K562 (cell line): ENCODE data around the gene TTL.

ENCODE experiments used
- BRF1 ChIP-seq: IDR thresholded peaks from 3 replicates; pipeline ENCODE4 v1.6.1; 2011; ENCODE audit warnings: borderline replicate concordance, mild to moderate bottlenecking; ENCODE audit not compliant: insufficient read length; ENCODE audit errors: extremely low read depth
- CBX5 ChIP-seq: IDR thresholded peaks from 2 replicates; pipeline ENCODE4 v1.6.1; 2014; ENCODE audit warnings: low read depth, borderline replicate concordance
- JUND ChIP-seq, 2 experiments: IDR thresholded peaks; 2 replicates in 1 of 2; 3 replicates in 1 of 2; pipeline ENCODE4 v1.6.1; 2011; ENCODE audit warnings: borderline replicate concordance in 2 of 2, low read depth in 2 of 2, low read length in 2 of 2, improper control_type of control experiment in 1 of 2, missing biosample characterization in 1 of 2, missing genetic modification characterization in 1 of 2, missing genetic modification reagents in 1 of 2
- POLR2A ChIP-seq: fragments of 450-650 bp; conservative IDR thresholded peaks from 2 replicates; pipeline ENCODE4 v1.6.1; 2016
- SIN3B ChIP-seq: fragments of 450-650 bp; IDR thresholded peaks from 2 replicates; pipeline ENCODE4 v1.6.1; 2017; ENCODE audit warnings: low read depth, mild to moderate bottlenecking, moderate library complexity
- U2AF2 ChIP-seq: fragments of 200-400 bp; formaldehyde crosslinking; optimal IDR thresholded peaks from 2 replicates; pipeline ENCODE3; 2017; ENCODE audit warnings: low read depth, mild to moderate bottlenecking, low read length
- ZNF584 ChIP-seq: fragments of 200-800 bp; sonication (Bioruptor generic); IDR thresholded peaks from 2 replicates; pipeline ENCODE4 v1.6.1; 2016; ENCODE audit warnings: low read depth, mild to moderate bottlenecking, missing genetic modification characterization, missing compliant biosample characterization
- TF ChIP-seq, protein P1 (sequence below), 2 experiments: fragments of 150-350 bp in 1 of 2; IDR thresholded peaks; 2 replicates each; pipeline ENCODE4 v1.6.1; 2012 to 2016; ENCODE audit warnings: low read depth in 2 of 2, low read length in 2 of 2, mild to moderate bottlenecking in 1 of 2, moderate library complexity in 1 of 2
- TF ChIP-seq, protein P2 (sequence below): fragments of 450-650 bp; formaldehyde crosslinking; IDR thresholded peaks from 2 replicates; pipeline ENCODE4 v1.4.0; 2020; ENCODE audit warnings: mild to moderate bottlenecking, mixed read lengths
- TF ChIP-seq, protein P3 (sequence below), 3 experiments: IDR thresholded peaks in 2 of 3; conservative IDR thresholded peaks in 1 of 3; 2 replicates each; pipeline ENCODE4 v1.5.1; 2011 to 2012; ENCODE audit warnings: low read length in 3 of 3, mild to moderate bottlenecking in 3 of 3, control low read depth in 2 of 3, improper control_type of control experiment in 1 of 3, inconsistent platforms in 1 of 3, low read depth in 1 of 3, mixed read lengths in 1 of 3, moderate library complexity in 1 of 3; ENCODE audit not compliant: insufficient read depth in 2 of 3
- TF ChIP-seq, protein P4 (sequence below): sonication (generic); formaldehyde crosslinking; IDR thresholded peaks from 2 replicates; pipeline ENCODE4 v1.9.0; 2022; ENCODE audit warnings: mild to moderate bottlenecking, missing genetic modification reagents
- TF ChIP-seq, protein P5 (sequence below): IDR thresholded peaks from 2 replicates; pipeline ENCODE4 v1.6.1; 2011; ENCODE audit not compliant: insufficient read length; ENCODE audit errors: extremely low read depth
- TF ChIP-seq, protein P6 (sequence below): sonication (generic); formaldehyde crosslinking; IDR thresholded peaks from 2 replicates; pipeline ENCODE4 v1.8.0; 2022; ENCODE audit warnings: missing genetic modification reagents, mild to moderate bottlenecking, borderline replicate concordance
- TF ChIP-seq, protein P7 (sequence below): sonication (generic); formaldehyde crosslinking; IDR thresholded peaks from 2 replicates; pipeline ENCODE4 v1.5.0; 2020; ENCODE audit warnings: missing genetic modification reagents

DNA sequence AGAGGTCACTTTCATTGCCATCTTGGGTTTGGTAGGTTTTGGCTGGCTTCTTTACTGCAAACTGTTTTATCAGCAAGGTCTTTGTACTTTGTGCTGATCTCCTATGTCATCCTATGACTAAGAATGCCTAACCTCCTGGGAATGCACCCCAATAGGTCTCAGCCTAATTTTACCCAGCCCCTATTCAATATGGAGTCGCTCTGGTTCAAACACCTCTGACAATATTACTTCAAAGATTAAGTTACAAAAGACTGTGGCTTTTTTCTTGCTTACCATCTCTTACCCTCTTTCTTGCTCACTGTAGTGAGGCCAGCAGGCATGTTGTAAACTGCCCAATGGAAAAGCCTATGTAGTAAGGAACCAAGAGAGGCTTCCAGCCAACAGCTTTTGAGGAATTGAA is 30.6 kb upstream of the TTL start:
- TF ChIP-seq, protein P1, sequence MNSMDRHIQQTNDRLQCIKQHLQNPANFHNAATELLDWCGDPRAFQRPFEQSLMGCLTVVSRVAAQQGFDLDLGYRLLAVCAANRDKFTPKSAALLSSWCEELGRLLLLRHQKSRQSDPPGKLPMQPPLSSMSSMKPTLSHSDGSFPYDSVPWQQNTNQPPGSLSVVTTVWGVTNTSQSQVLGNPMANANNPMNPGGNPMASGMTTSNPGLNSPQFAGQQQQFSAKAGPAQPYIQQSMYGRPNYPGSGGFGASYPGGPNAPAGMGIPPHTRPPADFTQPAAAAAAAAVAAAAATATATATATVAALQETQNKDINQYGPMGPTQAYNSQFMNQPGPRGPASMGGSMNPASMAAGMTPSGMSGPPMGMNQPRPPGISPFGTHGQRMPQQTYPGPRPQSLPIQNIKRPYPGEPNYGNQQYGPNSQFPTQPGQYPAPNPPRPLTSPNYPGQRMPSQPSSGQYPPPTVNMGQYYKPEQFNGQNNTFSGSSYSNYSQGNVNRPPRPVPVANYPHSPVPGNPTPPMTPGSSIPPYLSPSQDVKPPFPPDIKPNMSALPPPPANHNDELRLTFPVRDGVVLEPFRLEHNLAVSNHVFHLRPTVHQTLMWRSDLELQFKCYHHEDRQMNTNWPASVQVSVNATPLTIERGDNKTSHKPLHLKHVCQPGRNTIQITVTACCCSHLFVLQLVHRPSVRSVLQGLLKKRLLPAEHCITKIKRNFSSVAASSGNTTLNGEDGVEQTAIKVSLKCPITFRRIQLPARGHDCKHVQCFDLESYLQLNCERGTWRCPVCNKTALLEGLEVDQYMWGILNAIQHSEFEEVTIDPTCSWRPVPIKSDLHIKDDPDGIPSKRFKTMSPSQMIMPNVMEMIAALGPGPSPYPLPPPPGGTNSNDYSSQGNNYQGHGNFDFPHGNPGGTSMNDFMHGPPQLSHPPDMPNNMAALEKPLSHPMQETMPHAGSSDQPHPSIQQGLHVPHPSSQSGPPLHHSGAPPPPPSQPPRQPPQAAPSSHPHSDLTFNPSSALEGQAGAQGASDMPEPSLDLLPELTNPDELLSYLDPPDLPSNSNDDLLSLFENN (IDR thresholded peaks at IDR 0.05; ENCODE audit: low read depth in 2 of 2, low read length in 2 of 2): no peak
- TF ChIP-seq, protein P2, sequence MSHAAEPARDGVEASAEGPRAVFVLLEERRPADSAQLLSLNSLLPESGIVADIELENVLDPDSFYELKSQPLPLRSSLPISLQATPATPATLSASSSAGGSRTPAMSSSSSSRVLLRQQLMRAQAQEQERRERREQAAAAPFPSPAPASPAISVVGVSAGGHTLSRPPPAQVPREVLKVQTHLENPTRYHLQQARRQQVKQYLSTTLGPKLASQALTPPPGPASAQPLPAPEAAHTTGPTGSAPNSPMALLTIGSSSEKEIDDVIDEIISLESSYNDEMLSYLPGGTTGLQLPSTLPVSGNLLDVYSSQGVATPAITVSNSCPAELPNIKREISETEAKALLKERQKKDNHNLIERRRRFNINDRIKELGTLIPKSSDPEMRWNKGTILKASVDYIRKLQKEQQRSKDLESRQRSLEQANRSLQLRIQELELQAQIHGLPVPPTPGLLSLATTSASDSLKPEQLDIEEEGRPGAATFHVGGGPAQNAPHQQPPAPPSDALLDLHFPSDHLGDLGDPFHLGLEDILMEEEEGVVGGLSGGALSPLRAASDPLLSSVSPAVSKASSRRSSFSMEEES (CRISPR knock-in tag): no peak
- no peak for TF ChIP-seq BRF1
- no peak for TF ChIP-seq SIN3B
- TF ChIP-seq, protein P3, sequence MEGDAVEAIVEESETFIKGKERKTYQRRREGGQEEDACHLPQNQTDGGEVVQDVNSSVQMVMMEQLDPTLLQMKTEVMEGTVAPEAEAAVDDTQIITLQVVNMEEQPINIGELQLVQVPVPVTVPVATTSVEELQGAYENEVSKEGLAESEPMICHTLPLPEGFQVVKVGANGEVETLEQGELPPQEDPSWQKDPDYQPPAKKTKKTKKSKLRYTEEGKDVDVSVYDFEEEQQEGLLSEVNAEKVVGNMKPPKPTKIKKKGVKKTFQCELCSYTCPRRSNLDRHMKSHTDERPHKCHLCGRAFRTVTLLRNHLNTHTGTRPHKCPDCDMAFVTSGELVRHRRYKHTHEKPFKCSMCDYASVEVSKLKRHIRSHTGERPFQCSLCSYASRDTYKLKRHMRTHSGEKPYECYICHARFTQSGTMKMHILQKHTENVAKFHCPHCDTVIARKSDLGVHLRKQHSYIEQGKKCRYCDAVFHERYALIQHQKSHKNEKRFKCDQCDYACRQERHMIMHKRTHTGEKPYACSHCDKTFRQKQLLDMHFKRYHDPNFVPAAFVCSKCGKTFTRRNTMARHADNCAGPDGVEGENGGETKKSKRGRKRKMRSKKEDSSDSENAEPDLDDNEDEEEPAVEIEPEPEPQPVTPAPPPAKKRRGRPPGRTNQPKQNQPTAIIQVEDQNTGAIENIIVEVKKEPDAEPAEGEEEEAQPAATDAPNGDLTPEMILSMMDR (IDR thresholded peaks at IDR 0.05 in 2 of 3, conservative IDR thresholded peaks at IDR 0.05 in 1 of 3; ENCODE audit: insufficient read depth in 2 of 3, low read depth in 1 of 3, low read length in 3 of 3): no peak
- TF ChIP-seq ZNF584 (CRISPR knock-in tag): no peak
- no peak for TF ChIP-seq U2AF2
- TF ChIP-seq, protein P4, sequence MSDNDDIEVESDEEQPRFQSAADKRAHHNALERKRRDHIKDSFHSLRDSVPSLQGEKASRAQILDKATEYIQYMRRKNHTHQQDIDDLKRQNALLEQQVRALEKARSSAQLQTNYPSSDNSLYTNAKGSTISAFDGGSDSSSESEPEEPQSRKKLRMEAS: no peak
- no peak for TF ChIP-seq JUND (IDR thresholded peaks at IDR 0.05; ENCODE audit: borderline replicate concordance, low read depth, low read length)
- no peak for TF ChIP-seq JUND (tag; IDR thresholded peaks at IDR 0.05; ENCODE audit: borderline replicate concordance, low read depth, low read length)
- TF ChIP-seq, protein P5, sequence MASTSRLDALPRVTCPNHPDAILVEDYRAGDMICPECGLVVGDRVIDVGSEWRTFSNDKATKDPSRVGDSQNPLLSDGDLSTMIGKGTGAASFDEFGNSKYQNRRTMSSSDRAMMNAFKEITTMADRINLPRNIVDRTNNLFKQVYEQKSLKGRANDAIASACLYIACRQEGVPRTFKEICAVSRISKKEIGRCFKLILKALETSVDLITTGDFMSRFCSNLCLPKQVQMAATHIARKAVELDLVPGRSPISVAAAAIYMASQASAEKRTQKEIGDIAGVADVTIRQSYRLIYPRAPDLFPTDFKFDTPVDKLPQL: no peak
- no peak for TF ChIP-seq CBX5
- TF ChIP-seq, protein P6, sequence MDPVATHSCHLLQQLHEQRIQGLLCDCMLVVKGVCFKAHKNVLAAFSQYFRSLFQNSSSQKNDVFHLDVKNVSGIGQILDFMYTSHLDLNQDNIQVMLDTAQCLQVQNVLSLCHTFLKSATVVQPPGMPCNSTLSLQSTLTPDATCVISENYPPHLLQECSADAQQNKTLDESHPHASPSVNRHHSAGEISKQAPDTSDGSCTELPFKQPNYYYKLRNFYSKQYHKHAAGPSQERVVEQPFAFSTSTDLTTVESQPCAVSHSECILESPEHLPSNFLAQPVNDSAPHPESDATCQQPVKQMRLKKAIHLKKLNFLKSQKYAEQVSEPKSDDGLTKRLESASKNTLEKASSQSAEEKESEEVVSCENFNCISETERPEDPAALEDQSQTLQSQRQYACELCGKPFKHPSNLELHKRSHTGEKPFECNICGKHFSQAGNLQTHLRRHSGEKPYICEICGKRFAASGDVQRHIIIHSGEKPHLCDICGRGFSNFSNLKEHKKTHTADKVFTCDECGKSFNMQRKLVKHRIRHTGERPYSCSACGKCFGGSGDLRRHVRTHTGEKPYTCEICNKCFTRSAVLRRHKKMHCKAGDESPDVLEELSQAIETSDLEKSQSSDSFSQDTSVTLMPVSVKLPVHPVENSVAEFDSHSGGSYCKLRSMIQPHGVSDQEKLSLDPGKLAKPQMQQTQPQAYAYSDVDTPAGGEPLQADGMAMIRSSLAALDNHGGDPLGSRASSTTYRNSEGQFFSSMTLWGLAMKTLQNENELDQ (CRISPR knock-in tag): no peak
- TF ChIP-seq, protein P7, sequence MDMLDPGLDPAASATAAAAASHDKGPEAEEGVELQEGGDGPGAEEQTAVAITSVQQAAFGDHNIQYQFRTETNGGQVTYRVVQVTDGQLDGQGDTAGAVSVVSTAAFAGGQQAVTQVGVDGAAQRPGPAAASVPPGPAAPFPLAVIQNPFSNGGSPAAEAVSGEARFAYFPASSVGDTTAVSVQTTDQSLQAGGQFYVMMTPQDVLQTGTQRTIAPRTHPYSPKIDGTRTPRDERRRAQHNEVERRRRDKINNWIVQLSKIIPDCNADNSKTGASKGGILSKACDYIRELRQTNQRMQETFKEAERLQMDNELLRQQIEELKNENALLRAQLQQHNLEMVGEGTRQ (CRISPR knock-in tag): no peak
- TF ChIP-seq POLR2A: no peak
